ENCODE data around the gene MACF1.
"Not testable (repeated sequence)": the region's sequence is repeated elsewhere in the genome, so short reads cannot be mapped to it uniquely, and the experiment has no call there.

The MACF1 gene

GRCh38 chr1:39498096-39498710 lies 293.7 kb downstream of the MACF1 start:
- DNase-seq, result not testable (repeated sequence)

GRCh38 chr1:39498821-39499220 lies 294.3 kb downstream of the MACF1 start:
- DNase-seq, result not testable (repeated sequence)

- no peak for DNase-seq
Measured at GRCh38 chr1:39499668-39500067, 295.2 kb downstream of the MACF1 start.

- no peak for DNase-seq
Measured at GRCh38 chr1:39500862-39501389, 296.4 kb downstream of the MACF1 start.

- DNase-seq, result no peak
Measured at GRCh38 chr1:39501666-39502065, 297.2 kb downstream of the MACF1 start.

- DNase-seq, result not testable (repeated sequence)
Measured at GRCh38 chr1:39504436-39504835, 299.9 kb downstream of the MACF1 start.

GRCh38 chr1:39505289-39505688 lies 300.8 kb downstream of the MACF1 start:
- no peak for DNase-seq

- no peak for DNase-seq
Measured at GRCh38 chr1:39507230-39507928, 302.9 kb downstream of the MACF1 start.

GRCh38 chr1:39508266-39508665 lies 303.8 kb downstream of the MACF1 start:
- no peak for DNase-seq

GRCh38 chr1:39508857-39509305 lies 304.4 kb downstream of the MACF1 start:
- DNase-seq, result no peak

- peak in 1 of 2 donors; percentile 13 for DNase-seq
Measured at GRCh38 chr1:39509360-39510009, 305.0 kb downstream of the MACF1 start.

GRCh38 chr1:39510570-39511186 lies 306.2 kb downstream of the MACF1 start:
- DNase-seq, result not testable (repeated sequence)

GRCh38 chr1:39511477-39511876 lies 307.0 kb downstream of the MACF1 start:
- DNase-seq, result not testable (repeated sequence)

- not testable (repeated sequence) for DNase-seq
Measured at GRCh38 chr1:39512234-39512847, 307.8 kb downstream of the MACF1 start.

- not testable (repeated sequence) for DNase-seq
Measured at GRCh38 chr1:39514710-39515124, 310.2 kb downstream of the MACF1 start.

GRCh38 chr1:39515131-39516086 lies 310.9 kb downstream of the MACF1 start:
- peak in 1 of 2 donors; percentile 17 for DNase-seq

- not testable (repeated sequence) for DNase-seq
Measured at GRCh38 chr1:39516841-39517240, 312.3 kb downstream of the MACF1 start.

GRCh38 chr1:39517936-39518335 lies 313.4 kb downstream of the MACF1 start:
- not testable (repeated sequence) for DNase-seq

- DNase-seq, result not testable (repeated sequence)
Measured at GRCh38 chr1:39519376-39519775, 314.9 kb downstream of the MACF1 start.

GRCh38 chr1:39522221-39522620 lies 317.7 kb downstream of the MACF1 start:
- not testable (repeated sequence) for DNase-seq
